ENCODE results near the gene LRRC36.
A peak's percentile ranks its signal among the peaks of the same experiment; 100 is the strongest.

LRRC36 gene, protein sequence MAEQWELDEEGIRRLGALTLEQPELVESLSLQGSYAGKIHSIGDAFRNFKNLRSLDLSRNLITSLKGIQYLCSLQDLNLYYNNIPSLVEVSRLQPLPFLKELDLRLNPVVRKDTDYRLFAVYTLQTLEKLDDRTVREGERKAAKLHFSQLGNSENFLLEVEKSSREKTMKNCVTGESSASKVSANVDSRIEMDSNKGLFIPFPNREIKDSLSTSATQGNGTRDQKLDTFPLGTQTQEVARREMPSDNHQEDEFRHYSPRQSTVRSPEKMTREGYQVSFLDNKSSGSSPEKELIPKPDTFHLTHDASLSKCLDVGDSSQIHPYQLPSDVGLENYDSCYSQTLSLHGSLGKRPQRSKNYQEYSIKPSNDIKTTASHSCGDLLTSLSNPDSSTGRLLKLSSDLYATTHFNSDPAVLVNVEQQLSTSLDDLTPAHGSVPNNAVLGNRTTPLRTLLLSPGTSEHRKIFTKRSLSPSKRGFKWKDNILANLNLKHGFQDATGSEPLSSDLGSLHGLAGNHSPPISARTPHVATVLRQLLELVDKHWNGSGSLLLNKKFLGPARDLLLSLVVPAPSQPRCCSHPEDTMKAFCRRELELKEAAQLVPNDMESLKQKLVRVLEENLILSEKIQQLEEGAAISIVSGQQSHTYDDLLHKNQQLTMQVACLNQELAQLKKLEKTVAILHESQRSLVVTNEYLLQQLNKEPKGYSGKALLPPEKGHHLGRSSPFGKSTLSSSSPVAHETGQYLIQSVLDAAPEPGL

DNA sequence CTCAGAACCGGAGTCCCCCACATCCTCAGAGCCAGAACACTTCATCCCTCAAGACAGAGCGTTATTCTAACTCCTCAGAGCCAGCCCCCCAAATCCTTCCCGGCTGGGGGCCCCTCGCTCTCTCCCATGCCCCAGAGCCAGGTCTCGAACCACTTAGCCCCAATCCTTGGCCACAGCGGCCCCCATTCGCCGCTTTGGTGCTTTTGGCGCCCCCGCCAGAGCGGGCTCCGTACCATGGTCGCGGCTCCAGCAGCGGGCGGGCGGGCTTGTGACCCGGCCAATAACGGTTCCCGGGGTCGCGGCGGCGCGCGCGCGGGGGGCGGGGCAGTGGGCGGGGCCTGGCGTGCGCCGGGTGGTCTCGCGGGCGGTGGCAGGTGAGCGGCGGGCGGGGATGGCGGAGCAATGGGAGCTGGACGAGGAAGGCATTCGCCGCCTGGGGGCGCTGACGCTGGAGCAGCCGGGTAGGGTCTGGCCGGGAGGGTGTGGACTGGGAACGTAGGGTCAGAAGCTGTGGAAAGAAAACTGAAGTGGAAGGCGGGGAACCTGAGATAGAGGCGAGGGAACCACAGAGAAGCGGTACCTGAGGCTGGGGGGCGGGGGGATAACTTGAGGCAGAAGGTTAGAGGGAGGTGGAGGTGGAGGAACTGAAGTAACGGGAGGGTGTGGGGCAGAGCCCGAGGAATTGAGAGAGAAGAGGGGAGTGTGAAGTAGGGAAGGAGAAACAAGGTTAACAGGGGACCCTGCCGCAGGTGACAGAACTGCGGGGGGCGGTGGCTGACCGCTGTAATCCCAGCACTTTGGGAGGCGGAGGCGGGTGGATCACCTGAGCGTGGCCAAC, at the start of gene LRRC36, which contains the start of gene KCTD19:
Gene LRRC36 (plus strand): TSS at position 344 of the 838 bp plus-strand sequence. CDS start 48 bp downstream, at position 392.
Gene KCTD19 (minus strand): TSS at position 270 of the 838 bp plus-strand sequence. CDS start 34 bp downstream, at position 236.
- no peak for DNase-seq (ENCODE audit: low read depth)
- H3K4me3 ChIP-seq (ENCODE audit: low read depth, low read length) = peak within 1 kb of the TSS; percentile 49
- TF ChIP-seq, protein P1, sequence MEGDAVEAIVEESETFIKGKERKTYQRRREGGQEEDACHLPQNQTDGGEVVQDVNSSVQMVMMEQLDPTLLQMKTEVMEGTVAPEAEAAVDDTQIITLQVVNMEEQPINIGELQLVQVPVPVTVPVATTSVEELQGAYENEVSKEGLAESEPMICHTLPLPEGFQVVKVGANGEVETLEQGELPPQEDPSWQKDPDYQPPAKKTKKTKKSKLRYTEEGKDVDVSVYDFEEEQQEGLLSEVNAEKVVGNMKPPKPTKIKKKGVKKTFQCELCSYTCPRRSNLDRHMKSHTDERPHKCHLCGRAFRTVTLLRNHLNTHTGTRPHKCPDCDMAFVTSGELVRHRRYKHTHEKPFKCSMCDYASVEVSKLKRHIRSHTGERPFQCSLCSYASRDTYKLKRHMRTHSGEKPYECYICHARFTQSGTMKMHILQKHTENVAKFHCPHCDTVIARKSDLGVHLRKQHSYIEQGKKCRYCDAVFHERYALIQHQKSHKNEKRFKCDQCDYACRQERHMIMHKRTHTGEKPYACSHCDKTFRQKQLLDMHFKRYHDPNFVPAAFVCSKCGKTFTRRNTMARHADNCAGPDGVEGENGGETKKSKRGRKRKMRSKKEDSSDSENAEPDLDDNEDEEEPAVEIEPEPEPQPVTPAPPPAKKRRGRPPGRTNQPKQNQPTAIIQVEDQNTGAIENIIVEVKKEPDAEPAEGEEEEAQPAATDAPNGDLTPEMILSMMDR (IDR thresholded peaks at IDR 0.05; ENCODE audit: low read depth, low read length, missing control alignments) = peak; percentile 54

DNA sequence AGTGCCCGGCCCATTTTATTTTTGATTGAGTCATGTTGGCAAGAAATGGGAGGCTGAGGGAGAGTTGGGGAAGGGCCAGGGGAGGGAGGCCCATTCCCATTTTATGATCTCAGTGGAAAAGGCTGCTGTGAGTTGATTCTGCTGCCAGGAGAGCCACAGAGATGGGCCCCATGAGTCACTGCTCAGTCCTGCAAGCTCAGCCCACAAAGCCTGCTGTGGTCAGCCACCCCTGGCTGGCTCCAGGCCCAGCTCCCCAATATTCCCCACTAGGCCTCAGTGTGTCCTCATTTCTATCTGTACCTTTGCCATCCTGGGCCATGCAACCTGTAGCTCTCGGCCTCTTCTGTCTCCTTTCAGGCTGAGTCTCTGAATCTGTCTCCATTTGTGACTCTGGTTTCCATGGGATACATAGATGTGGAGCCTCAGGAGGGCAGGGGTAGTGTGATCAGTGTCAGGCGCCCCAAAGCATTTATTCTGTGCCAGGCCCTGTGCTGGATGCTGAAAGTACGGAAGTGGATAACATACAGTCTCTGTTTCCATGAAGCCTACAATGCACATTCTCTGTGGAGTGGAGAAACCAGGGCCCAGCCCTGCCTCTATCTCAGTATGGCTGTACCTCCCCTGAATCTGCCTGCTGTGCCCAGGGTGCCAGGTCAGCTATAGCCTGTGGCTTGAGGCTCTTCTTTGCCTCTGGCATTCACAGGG, 49.2 kb upstream of the LRRC36 start:
- no peak overlapping the region for H3K4me3 ChIP-seq (ENCODE audit: low read depth, low read length)
- TF ChIP-seq, protein P1 (IDR thresholded peaks at IDR 0.05; ENCODE audit: low read depth, low read length, missing control alignments) = no peak
- DNase-seq (ENCODE audit: low read depth) = no peak

DNA sequence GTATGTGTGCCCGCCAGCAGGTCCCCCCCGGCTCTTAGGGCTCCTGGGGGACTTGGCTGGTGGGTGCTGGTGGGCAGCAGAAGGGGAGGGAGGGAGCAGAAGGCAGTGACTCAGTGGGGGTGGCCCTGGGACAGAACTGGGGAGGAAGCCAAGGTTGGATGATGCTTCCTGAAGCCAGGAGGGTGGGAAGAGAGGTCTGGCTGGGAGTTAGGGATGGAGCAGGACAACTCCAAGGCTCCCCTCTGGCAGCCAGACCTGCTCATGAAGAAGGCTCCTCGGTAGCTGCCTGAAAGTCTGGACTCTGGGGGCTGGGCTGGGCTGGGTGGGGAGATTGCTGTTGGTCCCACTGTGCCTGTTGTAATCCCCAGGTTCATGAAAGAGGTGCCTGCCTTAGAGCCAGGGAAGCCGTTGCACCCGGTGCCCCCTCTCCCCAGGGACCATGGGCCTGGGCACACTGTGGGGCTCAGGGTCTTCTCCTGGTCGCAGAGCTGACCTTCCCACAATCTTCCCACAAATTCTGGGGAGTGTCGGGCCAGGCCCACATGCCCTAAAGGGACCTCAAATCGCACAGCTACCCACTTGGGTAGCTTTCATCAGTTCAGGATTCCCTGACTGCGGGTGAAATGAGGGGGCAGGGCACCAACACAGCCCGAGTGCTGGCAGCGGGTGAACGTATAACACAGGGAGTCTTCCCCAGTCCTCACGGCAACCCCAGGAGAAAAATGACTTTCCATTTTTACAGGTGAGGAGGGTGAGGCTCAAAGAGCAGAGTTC, 48.4 kb upstream of the LRRC36 start:
- peak overlapping the region; percentile 81 for H3K4me3 ChIP-seq (ENCODE audit: low read depth, low read length)
- TF ChIP-seq, protein P1 (IDR thresholded peaks at IDR 0.05; ENCODE audit: low read depth, low read length, missing control alignments) = no peak
- no peak for DNase-seq (ENCODE audit: low read depth)

DNA sequence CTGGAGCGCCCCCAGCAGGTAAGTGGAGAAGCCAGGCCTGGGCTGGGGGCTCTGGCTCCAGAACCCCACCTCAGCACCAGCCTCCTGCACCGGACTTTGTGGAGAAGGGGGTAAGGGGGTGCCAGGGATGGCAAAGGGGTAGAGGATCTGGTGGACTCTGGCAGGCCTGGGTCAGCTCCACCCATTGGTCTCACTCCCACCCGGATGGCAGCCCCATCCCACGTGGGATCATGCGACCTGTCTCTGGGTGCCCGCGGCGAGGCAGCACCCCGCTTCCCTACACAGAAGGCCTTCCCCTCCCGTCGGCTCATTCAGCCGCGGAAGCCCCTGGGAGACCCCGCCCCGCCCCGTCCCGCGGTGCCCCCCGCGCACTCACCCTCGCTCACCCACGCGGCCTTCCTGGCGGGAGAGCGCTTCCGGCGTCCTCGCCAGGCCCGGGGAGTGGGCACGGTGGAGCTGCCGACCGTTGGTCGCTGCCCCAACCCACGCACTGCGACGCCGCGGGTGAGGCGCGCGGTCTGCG, 47.8 kb upstream of the LRRC36 start:
- H3K4me3 ChIP-seq (ENCODE audit: low read depth, low read length) = peak overlapping the region; percentile 81
- no peak for DNase-seq (ENCODE audit: low read depth)

DNA sequence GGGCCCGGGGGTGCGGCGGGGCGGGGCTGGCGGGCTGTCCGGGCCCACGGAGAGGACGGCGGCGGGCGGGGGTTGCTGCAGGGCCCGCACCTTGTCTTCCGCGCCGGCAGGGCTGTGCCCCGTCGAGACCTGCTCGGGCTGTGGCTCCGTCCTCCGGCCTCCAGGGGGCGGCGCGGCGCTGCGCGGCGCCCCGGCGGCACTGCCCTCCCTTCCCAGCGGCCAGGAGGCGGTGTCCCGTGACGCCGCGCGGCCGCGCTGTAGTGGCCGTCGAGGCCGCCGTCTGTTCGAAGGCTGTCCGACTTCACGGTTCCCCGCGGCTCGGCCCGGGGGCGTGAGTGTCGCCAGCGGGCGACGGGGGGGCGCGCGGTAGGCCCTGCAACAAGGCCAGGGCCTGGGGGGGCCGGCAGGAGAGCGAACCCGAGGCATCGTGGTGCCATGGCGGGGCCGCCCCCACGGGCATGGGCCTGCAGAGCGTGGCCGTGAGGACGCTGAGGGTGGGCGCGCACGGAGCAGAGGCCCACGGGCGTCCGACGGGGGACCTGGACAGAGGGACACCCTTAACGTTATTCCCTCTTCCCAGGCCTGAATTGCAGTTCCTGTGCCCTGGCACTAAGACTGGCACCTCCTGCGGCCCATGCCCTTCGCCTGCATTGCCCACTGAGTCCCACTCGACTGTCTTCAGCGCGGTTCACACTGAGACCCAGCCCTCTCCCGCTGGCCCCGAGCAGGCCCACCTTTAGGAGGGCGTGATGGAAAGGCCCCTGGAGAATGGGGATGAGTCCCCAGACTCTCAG, 47.1 kb upstream of the LRRC36 start, which contains the start of gene PLEKHG4:
Gene PLEKHG4 (plus strand): TSS at position 237 of the 794 bp plus-strand sequence. CDS start 513 bp downstream, at position 750.
- peak; percentile 22 for DNase-seq (ENCODE audit: low read depth)
- TF ChIP-seq, protein P1 (IDR thresholded peaks at IDR 0.05; ENCODE audit: low read depth, low read length, missing control alignments) = peak; percentile 80
- H3K4me3 ChIP-seq (ENCODE audit: low read depth, low read length) = peak within 1 kb of the TSS; percentile 81

More for the DNA sequence above, 47.8 kb upstream of the LRRC36 start:
- TF ChIP-seq, protein P1 (IDR thresholded peaks at IDR 0.05; ENCODE audit: low read depth, low read length, missing control alignments) = peak; percentile 53
